Measurements from ENCODE around the gene COLEC11. TPM values are rescaled to one million over a fixed set of nuclear protein-coding genes. Genes with fewer than 3 reads are reported as not detected.

Gene COLEC11
- total and polyA plus RNA-seq, 2 experiments from 2014 or later = 4.7 to 5.1 TPM

GRCh38 chr2:3628241-3628679 lies 33.3 kb downstream of the COLEC11 start:
- TF ChIP-seq CTCF (IDR thresholded peaks at IDR 0.05; ENCODE audit: low read depth, low read length) = no peak
- no peaks in the 10 kb centered on the region for H3K9me3 ChIP-seq (ENCODE audit: low read depth)
- no peak for DNase-seq (ENCODE audit: low read depth in 1 of 2, low spot score in 1 of 2)
- H3K27me3 ChIP-seq = no peaks in the 10 kb centered on the region
- H3K4me3 ChIP-seq = no peak overlapping the region
- H3K36me3 ChIP-seq = no peaks in the 10 kb centered on the region
- H3K4me1 ChIP-seq (ENCODE audit: low read depth) = peaks cover 14% of the 10 kb centered on the region
- H3K27ac ChIP-seq = peak overlapping the region; percentile 41

- DNase-seq (ENCODE audit: low read depth in 1 of 2, low spot score in 1 of 2) = peak; percentile 9 to 73
- no peak for TF ChIP-seq CTCF (IDR thresholded peaks at IDR 0.05; ENCODE audit: low read depth, low read length)
These were observed 33.9 kb downstream of the COLEC11 start for GRCh38 chr2:3628800-3629199.

GRCh38 chr2:3630631-3631030 lies 35.7 kb downstream of the COLEC11 start:
- H3K4me1 ChIP-seq (ENCODE audit: low read depth) = peaks cover 14% of the 10 kb centered on the region
- no peaks in the 10 kb centered on the region for H3K9me3 ChIP-seq (ENCODE audit: low read depth)
- H3K36me3 ChIP-seq = no peaks in the 10 kb centered on the region
- H3K4me3 ChIP-seq = no peak overlapping the region
- no peak for TF ChIP-seq CTCF (IDR thresholded peaks at IDR 0.05; ENCODE audit: low read depth, low read length)
- no peak overlapping the region for H3K27ac ChIP-seq
- DNase-seq (ENCODE audit: low read depth in 1 of 2, low spot score in 1 of 2) = no peak
- H3K27me3 ChIP-seq = no peaks in the 10 kb centered on the region

More at GRCh38 chr2:3628800-3629199, 33.9 kb downstream of the COLEC11 start:
- Histone ChIP-seq H3K36me3 (no peaks in the 10 kb centered on the region), H3K4me1 (ENCODE audit: low read depth) (peaks cover 14% of the 10 kb centered on the region), H3K27me3 (no peaks in the 10 kb centered on the region), H3K9me3 (ENCODE audit: low read depth) (no peaks in the 10 kb centered on the region), H3K4me3 (no peak overlapping the region), H3K27ac (peak overlapping the region; percentile 41)

- DNase-seq (ENCODE audit: low read depth in 1 of 2, low spot score in 1 of 2) = no peak
- H3K4me1 ChIP-seq (ENCODE audit: low read depth) = peaks cover 7% of the 10 kb centered on the region
- no peaks in the 10 kb centered on the region for H3K9me3 ChIP-seq (ENCODE audit: low read depth)
- TF ChIP-seq CTCF (IDR thresholded peaks at IDR 0.05; ENCODE audit: low read depth, low read length) = no peak
- H3K36me3 ChIP-seq = no peaks in the 10 kb centered on the region
- no peaks in the 10 kb centered on the region for H3K27me3 ChIP-seq
- no peak overlapping the region for H3K27ac ChIP-seq
- H3K4me3 ChIP-seq = no peak overlapping the region
These were observed 36.4 kb downstream of the COLEC11 start for GRCh38 chr2:3631161-3631850.

GRCh38 chr2:3631851-3632659 lies 37.1 kb downstream of the COLEC11 start:
- H3K9me3 ChIP-seq (ENCODE audit: low read depth) = no peaks in the 10 kb centered on the region
- H3K27me3 ChIP-seq = no peaks in the 10 kb centered on the region
- no peaks in the 10 kb centered on the region for H3K36me3 ChIP-seq
- H3K27ac ChIP-seq = no peak overlapping the region
- no peak for DNase-seq (ENCODE audit: low read depth in 1 of 2, low spot score in 1 of 2)
- H3K4me3 ChIP-seq = no peak overlapping the region
- peaks cover 6% of the 10 kb centered on the region for H3K4me1 ChIP-seq (ENCODE audit: low read depth)
- no peak for TF ChIP-seq CTCF (IDR thresholded peaks at IDR 0.05; ENCODE audit: low read depth, low read length)

Data from cardiac muscle cell (in vitro differentiated cells and primary cell).